ENCODE measurements around the gene GPR132.

GRCh38 chr14:105084741-105085571 lies 19.7 kb upstream of the GPR132 start:
- TF ChIP-seq POLR2AphosphoS5 (IDR thresholded peaks at IDR 0.05): peak in 1 of 3 donors; percentile 15
- no peak for TF ChIP-seq CTCF (IDR thresholded peaks at IDR 0.05 in 8 of 11, conservative IDR thresholded peaks at IDR 0.05 in 3 of 11)
- no peak for TF ChIP-seq POLR2A (IDR thresholded peaks at IDR 0.05)
